HG02885 (cell line): ENCODE data around the gene ELP4.
"Not testable (repeated sequence)": the region's sequence is repeated elsewhere in the genome, so short reads cannot be mapped to it uniquely, and the experiment has no call there.

ENCODE experiments used
- ATAC-seq: cut with Tn5 transposase; IDR thresholded peaks from one replicate; pipeline ENCODE4 v1.9.1; 2021; ENCODE audit warnings: mild to moderate bottlenecking; ENCODE audit not compliant: unreplicated experiment, poor library complexity

Gene ELP4, protein sequence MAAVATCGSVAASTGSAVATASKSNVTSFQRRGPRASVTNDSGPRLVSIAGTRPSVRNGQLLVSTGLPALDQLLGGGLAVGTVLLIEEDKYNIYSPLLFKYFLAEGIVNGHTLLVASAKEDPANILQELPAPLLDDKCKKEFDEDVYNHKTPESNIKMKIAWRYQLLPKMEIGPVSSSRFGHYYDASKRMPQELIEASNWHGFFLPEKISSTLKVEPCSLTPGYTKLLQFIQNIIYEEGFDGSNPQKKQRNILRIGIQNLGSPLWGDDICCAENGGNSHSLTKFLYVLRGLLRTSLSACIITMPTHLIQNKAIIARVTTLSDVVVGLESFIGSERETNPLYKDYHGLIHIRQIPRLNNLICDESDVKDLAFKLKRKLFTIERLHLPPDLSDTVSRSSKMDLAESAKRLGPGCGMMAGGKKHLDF

DNA sequence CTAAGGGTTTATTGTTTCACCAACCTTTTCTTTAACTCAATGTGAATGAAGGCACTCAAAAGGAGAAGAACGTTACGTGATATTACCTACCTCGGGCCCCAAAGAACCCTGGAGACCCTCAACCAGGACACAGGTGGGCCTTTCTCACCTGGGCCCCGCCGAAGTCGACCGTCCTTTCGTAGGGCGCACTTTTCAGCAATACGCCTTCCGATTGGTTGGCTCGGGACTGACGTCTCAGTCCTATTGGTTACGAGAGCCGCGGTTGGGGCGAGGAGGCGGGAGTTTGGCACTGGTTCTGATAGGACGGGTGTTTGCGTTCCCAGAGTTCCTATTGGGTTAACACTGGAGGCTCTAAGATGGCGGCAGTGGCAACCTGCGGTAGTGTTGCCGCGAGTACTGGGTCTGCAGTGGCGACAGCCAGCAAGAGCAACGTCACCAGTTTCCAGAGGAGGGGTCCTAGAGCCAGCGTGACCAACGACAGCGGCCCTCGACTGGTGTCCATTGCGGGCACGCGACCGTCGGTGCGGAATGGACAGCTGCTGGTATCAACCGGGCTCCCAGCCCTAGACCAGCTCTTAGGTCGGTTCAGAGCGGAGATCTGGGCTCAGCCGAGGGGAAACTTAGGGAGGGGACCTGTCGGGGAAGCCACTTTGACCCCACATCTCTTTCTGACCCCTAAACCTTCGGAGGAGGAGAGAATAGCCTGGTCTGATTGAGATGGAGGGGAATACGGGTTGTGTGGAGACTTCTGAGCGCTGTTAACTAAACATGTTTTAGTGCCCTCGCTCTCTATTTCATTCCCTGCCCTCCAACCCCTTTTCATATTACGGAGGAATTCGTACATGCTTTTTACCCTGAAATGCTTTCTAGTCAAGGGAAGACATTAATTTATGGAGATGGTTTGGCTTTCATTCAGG is at the start of gene ELP4, which contains the start of gene IMMP1L:
Gene ELP4 (plus strand): TSS at position 339 of the 917 bp plus-strand sequence. CDS start 18 bp downstream, at position 357.
Gene IMMP1L (minus strand): TSS at position 194 of the 917 bp plus-strand sequence. CDS start 46,346 bp downstream, outside the sequence.
- peak; percentile 100 for ATAC-seq

DNA sequence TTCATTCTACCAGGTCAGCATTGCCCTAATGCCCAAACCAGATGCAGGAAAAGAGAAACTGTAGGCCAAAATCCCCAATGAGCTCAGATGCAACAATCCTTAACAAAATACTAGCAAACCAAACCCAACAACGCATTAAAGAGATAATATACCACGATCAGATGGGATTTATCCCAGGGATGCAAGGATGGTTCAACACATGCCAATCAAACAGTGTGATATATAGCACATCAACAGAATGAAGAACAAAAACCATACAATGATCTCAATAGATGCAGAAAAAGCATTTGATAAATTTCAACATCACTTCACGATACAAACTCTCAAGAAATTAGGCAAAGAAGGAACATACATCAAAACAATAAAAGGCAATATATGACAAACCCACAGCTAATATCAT is 45.1 kb upstream of the ELP4 start:
- ATAC-seq, result no peak

DNA sequence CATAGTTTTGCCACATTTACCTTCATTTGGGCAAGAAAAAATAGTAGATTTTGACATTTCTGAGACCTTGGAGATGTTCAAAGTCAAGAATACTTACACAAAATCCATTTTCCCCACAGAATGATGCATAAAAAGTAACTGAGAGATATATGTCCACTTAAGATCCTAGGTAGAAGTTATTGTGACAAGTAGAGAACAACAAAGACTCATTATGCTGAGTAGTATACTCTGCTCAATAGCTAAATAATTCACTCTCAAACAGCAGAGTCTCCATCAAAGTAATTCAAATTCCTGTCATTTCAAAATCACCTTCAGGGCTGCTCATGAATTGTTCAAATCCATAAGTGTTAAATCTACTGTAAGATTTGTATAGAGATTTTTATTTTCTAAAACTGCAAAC is 35.5 kb upstream of the ELP4 start:
- no peak for ATAC-seq

DNA sequence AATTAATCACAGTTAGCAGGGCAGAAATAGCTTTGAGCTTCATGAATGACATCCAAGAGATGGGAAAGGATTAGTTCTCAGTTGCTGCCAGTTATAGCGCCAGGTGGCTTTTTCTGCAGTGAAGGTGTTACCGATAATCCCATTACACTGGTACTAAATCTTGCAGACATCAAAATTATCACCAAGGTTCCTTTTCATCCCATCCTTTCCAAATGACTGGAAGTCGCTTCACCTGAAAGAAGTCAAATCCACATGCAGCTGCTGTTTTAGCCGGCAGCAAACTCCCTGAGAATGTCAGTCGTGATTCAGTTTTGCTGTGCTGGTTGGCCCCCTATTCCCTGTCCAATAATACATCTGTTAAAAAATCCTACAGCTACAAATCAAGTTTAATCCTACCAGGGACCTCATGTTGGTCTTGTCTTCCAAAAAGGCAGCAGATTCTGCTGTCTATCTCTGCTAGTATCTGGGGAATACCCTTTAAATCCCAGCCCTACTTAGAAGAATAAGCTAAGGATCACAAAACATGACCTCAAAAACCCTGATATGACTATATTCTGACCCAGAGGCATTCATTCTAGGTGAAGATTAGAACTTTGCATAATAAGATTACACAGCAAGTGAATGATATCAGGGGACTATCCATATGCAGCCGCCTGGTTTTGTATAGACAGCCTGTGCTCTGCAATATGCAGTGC is 31.9 kb upstream of the ELP4 start:
- no peak for ATAC-seq

DNA sequence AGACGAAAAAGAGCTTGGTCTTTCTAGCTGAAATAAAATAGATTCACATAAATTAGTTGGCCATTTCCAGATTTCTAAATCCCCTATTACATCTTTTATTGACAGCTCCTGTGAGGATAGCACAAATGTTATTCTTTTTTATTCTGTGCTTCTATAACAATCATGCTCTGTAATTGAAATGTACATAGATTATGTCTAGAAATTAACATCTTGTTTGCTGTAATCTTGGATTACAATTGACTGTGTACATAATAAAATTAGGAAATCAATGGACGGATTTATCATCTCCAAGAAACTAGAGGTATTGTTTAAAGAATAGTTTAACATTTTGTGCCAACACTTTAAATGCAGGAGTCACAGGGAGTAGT is 31.4 kb upstream of the ELP4 start:
- no peak for ATAC-seq

DNA sequence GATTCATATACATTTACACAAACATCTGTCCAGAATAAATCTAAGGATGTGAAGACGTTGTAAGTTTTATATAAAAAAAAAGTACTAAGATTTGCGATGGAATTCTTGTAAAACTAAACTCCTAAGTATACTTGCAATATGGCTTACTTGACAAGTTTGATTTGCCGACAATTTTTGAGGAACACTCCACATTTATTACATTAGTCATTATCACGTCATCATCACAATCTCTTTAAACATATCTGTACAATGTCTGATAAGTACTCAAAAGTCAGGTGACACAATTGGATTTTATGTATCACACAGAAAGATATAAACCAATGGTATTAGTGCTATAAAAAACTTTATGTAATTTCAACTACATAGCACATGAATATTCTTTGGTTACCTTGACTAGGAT is 30.5 kb upstream of the ELP4 start:
- ATAC-seq, result no peak

DNA sequence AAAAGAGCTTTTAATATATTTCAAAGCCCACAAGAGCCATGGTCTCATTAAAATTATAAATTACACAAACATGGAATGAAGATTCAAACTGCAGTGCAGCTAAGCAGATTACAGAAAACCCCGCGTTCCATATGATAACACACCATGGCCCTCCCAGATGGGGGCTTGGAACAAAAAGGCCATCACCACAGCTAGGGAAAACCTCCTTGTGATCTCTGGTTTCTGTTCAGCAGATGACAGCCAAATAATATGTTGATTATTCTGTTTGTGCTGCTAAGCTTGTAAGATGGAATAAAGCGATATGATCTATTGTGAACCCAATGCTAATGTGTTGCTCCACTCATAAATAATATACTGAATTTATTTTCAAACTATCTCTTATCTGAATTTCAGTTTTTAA is 28.6 kb upstream of the ELP4 start:
- ATAC-seq, result no peak

DNA sequence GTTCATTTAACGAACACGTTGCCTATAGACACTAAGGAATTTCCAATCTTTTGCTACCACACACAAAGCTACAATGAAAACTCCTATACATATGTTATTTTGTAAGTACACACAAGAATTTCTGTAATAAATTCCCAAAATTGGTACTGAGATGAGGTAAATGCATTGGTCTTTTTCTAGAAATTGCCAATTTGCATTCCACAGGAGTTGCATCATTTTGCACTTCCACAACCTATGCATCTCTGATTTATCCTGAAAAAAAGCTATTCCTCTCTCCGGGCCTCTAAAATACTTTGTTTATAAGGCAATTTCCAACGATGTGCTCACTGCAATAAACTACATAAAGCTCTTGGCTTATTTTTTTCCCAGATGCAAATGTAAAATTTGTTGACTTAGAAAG is 25.1 kb upstream of the ELP4 start:
- no peak for ATAC-seq

DNA sequence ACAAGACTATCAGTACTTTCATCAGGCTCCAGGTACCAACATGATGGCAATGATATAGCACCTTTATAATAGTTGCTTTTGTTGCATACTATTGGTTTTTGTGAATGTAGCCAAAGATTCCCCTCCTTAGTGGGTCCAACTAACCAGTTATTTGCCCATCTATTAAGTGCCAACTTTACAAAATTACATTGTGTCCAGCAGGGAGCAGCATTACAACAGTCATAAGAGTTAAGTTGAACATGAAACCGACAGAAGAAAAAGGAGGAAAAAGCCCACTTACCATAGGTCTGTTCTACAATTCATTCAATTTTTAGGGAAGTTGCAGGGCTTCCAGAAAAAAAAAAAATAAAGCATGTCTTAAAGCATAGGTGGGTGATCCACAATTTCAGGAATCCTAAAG is 21.7 kb upstream of the ELP4 start:
- no peak for ATAC-seq

DNA sequence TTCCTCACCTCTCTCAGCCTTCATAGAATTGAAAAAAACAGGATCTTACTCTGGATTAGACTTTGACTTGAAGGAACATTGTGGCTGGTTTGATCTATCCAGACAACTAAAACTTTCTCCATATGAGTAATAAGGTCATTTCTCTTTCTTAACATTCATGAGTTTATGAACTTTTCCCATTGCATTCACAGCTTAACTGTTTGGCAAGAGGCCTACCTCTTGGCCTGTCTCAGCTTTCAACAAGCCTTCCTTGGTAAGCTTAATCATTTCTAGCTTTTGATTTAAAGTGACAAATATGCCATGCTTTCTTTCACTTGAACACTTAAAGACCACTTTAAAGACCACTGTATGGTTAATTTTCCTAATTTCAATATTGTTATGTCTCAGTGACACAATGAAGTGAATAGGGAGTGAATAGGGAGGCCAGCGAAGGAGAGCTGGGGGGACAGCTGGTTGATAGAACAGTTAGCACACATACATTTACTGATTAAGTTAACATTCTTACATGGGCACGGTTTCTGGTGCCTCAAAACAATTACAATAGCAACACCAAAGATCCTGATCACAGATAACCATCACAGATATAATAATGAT is 17.1 kb upstream of the ELP4 start:
- no peak for ATAC-seq

DNA sequence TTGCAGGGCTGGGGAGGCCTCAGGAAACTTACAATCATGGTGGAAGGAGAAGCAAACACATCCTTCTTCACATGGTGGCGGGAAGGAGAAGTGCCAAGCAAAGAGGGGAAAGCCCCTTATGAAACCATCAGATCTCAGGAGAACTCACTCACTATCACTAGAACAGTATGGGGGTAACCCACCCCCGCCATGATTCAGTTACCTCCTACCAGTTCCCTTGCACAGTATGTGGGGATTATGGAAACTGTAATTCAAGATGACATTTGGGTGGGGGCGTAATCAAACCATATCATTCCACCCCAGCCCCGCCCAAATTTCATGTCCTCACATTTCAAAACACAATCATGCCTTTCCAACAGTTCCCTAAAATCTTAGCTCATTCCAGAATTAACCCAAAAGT is 16.3 kb upstream of the ELP4 start:
- no peak for ATAC-seq

DNA sequence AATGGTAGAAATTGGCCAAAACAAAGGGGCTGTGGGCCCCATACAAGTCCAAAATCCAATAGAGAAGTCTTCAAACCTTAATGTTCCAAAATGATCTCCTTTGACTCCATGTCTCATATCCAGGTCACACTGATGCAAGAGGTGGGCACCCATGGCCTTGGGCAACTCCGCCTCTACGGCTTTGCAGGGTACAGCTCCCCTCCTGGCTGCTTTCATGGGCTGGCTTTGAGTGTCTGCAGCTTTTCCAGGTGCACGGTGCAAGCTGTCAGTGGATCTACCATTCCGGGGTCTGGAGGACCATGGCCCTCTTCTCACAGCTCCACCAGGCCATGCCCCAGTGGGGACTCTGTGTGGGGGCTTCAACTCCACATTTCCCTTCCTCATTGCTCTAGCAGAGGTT is 15.8 kb upstream of the ELP4 start:
- not testable (repeated sequence) for ATAC-seq

DNA sequence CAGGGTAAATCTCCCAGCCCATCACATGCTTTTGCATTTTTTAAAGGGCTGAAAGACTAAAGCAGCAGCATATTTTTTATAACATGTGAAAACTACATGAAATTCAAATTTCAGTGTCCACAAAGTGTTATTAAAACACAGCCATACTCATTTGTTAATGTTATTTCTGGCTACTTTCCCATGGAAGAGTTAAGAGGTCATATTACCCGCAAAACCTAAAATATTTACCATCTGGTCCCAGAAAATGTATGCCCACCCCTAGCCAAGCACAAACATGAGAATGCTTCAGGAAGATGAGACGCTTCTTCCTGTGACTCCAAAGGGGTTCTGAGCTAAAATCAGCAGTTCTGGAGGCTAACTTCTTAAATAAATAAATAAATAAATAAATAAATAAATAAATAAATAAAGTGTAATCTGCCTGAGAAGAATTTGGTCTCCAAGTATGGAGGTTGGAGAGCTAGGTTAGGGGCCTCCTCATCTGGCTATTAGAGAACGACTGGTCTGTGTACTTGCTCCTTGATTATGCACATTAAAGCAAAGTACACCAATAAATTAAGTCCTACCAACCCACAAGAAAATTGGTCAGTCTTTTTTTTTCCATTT is 9.9 kb upstream of the ELP4 start:
- ATAC-seq, result no peak

DNA sequence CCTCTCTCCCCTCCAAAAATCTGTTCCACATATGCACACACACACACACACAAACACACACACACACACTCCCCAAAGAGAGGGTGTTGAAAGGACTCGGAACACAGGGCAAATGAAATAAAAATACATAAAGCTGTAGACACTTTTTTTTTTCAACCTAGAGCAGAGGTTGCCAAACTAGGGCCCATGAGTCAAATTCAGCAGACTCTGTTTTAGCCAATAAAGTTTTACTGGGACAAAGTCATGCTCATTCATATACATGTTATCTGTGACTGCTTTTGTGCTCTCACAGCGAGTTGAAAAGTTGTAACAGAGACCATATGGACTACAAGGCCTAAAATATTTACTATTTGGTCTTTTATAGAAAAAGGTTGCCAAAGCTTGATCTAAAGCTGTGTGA is 9.0 kb upstream of the ELP4 start:
- ATAC-seq, result no peak

DNA sequence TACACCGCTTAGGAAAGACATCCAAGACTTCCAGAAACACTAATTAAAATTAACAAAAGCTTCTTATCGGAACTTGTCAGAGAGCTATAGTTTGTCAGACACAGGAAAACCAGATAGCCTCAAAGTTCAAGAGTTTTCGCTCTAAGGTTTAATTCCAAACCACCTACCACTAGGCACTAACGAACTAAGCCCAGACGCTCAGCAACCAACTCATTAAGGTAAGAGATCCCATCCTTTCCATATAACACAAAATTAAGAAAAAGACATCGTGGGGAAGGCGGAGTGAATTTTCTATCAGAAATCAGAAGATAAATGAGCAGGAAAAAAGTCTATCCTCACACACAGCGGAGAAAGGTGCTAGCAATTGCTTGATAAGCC is 527 bp upstream of the ELP4 start:
- peak; percentile 14 for ATAC-seq

DNA sequence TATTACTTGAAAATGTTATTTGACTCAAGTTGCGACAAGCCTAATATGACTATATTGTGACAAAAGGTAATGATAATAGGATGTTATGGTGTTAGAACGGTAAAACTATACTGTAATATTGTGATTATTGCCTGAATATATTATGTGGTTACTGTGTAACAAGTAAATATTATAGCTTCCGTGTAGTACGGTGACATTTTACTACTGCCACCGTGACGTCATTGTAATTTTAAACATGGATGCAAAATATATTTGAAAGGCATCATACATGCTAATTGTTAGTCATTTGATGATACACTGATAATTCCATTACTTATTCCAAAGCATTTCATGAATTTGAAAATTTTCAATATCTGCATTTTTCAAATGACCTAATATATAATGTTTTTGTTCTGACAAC is 2.5 kb downstream of the ELP4 start:
- ATAC-seq, result no peak

DNA sequence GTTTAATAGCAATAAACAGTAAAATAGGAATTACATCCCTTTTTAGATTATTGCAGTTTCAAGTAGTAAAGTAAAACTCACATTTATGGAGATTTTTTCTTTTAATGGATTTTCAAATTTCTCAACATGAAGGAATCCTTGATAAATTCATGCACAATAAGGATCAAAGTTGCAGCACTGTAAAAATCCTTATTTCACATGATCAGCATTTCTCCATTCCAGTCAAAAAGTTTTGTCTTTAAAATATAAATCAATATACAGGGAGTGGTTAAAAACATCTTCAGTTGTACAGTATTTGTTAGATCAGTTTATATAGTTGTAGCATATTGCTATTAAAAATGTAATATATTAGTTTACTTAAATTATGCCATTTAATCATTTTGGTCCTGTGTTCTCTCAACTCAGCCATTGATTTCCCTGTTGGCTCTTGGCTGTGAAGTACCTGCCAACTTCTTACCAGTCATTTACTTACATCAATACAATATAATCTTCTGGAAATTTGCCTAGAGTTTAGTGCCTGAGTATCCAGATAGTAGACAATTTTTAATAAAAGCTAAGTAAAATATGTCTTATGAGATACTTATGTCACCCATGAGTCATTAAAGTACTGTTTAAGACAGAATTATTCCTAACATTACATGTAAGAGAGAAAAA is 12.1 kb downstream of the ELP4 start:
- ATAC-seq, result no peak

DNA sequence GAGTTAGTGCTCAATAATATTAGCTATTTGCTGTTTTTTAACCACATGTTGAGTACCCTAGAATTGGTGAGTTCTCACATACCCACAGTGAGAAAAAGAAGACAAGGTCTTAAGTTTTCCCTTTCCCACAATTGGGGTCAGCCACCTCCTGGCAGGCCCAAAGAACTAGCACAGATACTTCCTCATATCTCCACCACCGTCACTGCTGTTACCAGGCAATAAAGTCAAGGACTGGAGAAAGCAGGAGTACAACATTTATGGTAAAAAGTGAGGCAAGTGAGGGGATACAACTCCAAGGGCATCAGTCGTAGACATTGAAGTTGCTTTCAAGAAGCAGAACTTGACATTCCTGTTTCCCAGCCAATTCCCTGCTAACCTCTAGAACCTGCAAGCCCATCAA is 19.6 kb downstream of the ELP4 start:
- ATAC-seq, result no peak

DNA sequence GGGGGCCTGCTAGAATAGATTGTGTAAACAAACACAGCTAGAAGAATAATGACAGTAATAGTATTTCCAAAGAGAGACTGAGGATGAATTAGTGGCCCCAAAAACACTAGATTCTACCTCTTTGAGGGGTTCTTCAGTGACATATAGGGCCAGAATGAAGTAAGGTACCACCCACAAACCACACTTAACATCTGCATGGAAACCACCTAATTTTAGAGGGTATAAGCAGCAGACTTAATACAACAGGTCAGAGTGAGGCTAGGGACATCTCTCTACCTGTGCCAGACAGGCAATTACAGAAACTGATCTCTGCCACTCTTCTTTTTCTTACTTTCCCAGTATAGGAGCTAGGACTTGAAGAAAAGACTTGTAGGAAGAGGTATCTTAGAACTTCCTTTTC is 20.1 kb downstream of the ELP4 start:
- peak; percentile 72 for ATAC-seq

DNA sequence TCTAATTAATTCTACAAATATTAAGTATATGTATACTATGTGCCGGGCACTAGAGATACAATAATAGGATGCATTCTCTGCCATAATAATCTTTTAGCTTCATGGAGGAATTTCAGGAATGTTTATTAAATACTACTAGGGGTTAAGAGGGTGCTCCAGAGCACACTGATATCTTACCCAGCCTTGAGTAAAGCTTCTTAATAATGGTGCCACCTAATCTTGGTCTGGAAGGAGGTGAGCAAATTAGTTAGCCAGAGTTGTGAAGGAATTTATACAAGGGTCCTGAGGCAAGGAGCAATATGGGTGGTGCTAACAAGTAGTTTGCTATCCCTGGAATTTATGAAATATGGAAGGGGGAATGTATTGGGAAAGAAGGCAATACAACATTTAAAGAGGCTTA is 21.7 kb downstream of the ELP4 start:
- ATAC-seq, result no peak
